HUDEP-2 (cell line): ENCODE measurements around the gene UBA1.

ENCODE experiments used
- DNase-seq, 76 experiments: peaks; one replicate each; lab custom pipeline; 2025; ENCODE audit not compliant: unreplicated experiment in 76 of 76; lab: John Stamatoyannopoulos, UW

Gene UBA1

GRCh38 chrX:47187106-47187677 is 6.4 kb upstream of the UBA1 start:
- DNase-seq, result no peak

GRCh38 chrX:47189906-47190305 is 3.7 kb upstream of the UBA1 start:
- DNase-seq, result no peak

DNA sequence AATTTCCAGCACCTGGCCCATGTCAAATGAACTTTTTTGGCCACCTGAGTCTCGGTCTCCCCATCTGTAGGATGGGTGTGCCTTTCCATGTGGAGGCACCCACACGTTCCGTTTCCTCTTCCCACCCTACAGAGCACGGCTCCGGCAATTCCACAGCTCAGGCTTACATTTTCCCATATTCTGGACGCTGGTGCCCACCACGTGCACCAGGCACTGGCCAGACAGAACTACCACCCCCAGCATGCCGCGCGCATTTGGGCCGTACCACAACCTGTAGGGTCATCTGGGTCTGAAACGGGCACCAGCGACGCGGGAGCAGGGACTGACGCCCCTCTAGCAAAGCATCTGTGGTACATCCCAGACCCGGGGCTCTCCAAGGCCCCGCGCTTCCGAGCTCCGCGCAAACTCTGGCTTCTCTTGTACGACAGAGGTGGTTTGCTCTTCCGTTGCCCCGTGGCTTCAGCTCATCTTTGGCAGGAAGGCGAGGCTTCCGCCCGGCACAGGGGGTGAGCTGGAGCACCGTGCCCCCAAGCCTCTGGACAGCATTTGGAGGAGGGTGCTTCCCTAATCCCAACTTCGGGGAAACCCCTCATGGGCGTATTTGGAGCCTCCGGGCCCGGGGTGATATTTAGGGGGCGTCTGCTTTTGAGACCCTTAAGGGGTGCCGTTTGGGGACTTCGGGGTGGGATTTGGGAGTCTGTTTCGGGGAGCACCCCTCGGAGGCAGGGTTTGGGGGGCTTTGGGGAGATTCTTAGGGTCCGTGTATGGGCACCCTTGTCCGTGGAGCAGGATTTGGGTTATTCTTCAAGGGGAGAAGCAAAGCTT is 3.0 kb upstream of the UBA1 start:
- DNase-seq, result peak in 75 of 76 experiments; percentile 18 to 90 (median 77)

DNA sequence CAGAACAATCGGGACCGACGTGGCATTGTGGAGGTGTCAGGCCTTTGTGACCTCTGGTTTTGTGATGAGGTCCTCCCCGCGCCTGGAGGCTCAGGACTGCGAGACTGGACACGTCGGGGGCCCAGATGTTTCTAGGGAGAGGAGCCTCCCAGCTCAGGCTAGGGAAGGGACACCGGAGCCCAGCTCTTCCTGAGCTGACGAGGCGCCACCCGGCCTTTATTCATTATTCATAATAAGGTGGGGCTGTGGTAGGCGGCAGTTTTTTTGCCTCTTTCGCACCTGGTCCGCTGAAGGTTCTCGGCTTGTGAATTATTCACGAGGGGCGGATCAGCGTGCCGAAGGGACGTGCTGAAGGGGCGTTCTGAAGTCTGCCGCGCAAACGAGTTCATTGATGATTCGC is 2.3 kb upstream of the UBA1 start:
- peak in 4 of 76 experiments; percentile 2 to 8 (median 4) for DNase-seq

DNA sequence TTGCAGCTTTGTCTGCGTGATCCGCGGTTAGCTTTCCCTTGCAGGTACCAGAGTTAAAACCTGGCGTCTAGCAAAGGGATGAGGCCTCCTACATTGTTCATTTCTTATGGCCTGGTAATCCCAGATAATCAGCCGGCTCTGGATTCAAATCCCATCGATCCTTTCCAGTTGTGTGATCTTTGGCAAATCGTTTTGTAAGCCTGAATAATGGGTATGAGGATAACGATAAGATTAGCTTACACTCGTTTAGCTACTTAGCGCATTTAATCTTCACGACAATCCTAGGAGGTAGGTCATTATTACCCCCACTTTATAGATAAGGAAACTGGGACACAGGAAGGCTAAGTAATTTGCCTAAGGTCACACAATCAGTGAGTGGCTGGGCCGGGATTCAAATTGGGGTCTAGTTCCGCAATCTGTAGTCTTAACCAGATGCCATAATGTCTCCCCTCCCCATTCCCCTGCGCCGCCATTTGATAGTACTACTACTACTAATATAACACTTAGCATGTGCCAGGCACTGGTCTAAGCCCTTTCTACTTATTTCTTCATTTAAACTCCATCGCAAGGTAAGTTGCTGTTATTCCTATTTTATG is 1.7 kb upstream of the UBA1 start:
- DNase-seq, result peak in 1 of 76 experiments; percentile 12

DNA sequence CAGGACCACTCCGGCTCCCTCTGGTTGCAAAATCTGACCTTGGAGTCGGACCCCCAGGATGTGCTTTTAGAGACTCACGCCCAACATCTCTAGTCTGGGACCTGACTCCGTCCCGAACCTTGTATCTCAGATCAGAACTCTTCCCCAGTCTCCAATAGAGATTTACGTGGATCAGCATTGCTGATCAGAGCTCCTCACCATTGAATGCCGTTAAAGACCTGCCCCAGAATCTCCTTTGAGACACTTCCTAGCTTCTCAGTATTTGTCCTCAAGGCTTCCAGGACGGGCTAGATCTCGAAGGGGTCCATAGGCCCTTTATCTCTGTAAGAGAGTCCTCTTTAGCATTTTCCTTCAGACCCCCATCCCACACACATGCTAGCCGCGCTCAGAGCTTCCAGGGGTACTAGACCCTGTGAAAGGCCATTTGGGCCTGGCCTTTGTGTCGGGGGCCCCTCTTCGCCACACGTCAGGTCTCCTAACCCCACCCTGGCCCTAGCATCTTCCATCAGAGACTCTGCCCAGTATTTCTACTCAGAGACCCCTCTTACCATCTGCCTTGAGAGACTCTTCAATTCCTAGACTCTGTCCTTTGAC is 662 bp downstream of the UBA1 start:
- peak in 1 of 76 experiments; percentile 25 for DNase-seq

DNA sequence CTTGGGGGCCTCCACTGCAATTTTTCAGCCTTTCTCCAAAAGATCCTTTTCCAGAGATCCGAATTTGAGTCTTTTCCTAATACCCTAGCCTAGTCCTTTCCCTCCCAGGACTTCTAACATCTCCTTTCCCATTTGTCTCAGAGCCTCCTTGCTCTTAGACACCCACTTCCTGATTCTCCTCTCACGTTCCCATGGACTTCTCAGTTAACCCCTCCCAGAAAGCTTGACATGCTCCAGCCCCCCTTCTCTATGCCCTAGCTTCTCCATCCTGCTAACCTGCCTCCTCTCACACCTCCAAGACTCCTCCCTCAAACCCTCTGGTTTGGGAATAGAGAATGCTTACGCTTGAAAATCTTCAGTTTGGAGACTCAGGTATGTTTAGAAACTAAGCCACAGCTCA is 2.5 kb downstream of the UBA1 start:
- no peak for DNase-seq

DNA sequence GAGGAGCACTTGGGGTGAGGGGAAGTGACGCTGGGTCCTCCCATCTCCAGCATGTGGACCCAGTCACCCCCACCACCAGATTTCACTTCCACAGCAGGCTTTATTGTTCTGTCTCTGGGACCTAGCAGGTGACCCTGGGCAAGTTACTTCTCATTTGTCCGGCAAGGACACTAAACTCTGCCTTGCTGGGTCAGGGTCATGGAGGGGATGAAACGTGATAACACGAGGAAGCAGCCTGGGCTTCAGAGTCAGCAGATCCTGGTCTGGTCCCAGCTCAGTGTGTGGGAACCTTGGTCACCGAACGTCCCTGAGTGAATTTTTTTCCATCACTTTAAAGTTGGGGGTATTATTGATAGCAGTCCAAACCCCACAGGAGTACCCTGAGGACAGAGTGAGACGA is 3.9 kb downstream of the UBA1 start:
- no peak for DNase-seq

GRCh38 chrX:47198026-47198686 is 4.5 kb downstream of the UBA1 start:
- no peak for DNase-seq

DNA sequence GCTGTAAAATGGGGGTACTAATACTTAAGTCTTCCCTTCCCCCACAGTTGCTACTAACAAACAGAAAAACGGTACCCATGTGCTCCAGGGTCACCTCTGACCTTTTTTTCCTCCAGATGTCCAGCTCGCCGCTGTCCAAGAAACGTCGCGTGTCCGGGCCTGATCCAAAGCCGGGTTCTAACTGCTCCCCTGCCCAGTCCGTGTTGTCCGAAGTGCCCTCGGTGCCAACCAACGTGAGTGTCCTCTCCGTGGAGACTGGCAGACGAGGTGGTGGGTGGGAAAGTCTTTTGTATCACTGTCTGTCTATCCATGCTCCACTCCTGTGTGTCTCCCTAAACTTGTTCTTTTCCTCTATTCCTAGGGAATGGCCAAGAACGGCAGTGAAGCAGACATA is 5.1 kb downstream of the UBA1 start:
- no peak for DNase-seq

GRCh38 chrX:47199286-47199685 is 5.7 kb downstream of the UBA1 start:
- DNase-seq, result no peak

DNA sequence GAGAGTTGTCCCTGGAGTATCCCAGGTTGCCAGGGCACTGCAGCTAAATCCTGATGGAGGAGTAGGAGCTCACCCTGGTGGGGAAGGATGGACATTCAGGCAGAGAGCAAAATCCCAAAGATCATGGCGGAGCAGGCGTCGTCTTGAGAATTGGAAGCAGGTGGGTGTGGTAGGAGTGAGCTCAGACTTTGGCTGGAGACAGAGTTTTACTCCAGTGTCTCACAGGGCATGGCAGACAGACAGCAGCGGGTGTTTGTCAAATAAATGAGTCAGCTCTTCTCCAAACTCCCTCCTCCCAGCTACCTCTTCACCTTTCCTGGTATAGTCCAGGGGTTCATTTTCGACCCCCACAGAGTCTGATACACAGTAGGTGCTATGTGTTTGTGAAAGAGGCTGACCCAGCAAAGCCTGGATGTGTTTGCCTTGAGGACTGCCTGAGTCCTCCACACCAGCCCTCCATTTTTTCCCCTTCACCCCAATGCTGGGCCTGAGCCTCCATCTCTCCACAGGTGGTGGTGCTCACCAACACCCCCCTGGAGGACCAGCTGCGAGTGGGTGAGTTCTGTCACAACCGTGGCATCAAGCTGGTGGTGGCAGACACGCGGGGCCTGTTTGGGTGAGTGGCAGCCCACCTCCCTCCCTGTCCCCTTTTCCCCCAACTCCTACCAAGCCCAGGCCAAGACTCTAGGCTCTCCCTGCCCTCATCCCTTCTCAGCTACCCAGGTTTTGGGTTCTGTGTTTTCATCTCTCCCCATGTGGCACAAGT is 6.9 kb downstream of the UBA1 start:
- no peak for DNase-seq

- no peak for DNase-seq
These were observed 7.8 kb downstream of the UBA1 start for GRCh38 chrX:47201345-47201944.

- no peak for DNase-seq
These were observed 8.7 kb downstream of the UBA1 start for GRCh38 chrX:47202316-47202715.

DNA sequence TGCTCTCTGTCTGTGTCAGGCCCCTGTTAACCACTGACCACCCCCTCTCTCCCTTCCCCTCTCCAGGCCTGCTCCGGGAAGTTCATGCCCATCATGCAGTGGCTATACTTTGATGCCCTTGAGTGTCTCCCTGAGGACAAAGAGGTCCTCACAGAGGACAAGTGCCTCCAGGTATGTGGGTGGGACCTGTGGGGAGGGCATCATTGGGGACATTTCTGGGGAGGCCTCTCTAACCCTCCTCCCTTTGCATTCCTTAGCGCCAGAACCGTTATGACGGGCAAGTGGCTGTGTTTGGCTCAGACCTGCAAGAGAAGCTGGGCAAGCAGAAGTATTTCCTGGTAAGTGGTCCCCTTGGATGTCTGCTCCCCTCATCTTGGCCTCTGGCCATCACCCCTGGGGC is 9.2 kb downstream of the UBA1 start:
- DNase-seq, result no peak

- no peak for DNase-seq
These were observed 11.3 kb downstream of the UBA1 start for GRCh38 chrX:47204970-47205369.

GRCh38 chrX:47206316-47206715 is 12.7 kb downstream of the UBA1 start:
- DNase-seq, result no peak

GRCh38 chrX:47208108-47208507 is 14.5 kb downstream of the UBA1 start:
- DNase-seq, result no peak

GRCh38 chrX:47209508-47210238 is 16.0 kb downstream of the UBA1 start:
- no peak for DNase-seq
